COLO829 (cell line): Measurements from ENCODE around the gene MAPK10.
"Not testable (repeated sequence)": the region's sequence is repeated elsewhere in the genome, so short reads cannot be mapped to it uniquely, and the experiment has no call there.

Experiments
- DNase-seq: peaks from one replicate; pipeline ENCODE4 v3.0.0; 2012; ENCODE audit warnings: low spot score

The MAPK10 gene

DNA sequence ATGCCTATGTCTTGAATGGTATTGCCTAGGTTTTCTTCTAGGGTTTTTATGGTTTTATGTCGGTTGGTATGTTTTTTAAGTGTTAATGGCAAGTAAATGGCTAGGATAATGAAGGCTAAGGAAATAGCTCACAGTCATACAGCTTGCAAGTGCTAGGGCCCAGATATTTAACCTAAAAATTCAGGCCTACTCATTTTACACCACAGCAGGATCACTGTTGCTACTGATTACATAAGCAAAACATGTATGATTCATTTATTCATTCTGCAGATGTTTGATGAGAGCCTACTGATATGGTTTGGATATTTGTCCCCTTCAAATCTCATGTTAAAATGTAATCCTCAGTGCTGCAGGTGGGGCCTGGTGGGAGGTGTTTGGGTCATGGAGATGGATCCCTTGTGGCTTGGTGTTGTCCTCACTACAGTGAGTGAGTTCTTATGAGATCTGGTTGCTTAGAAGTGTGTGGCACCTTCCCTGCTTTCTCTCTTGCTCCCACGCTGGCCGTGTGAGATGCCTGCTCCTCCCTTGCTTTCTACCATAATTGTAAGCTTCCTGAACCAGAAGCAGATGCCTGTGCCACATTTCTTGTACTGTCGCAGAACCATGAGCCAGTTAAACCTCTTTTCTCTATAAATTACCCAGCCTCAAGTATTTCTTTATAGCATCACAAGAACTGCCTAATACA lies 175.5 kb downstream of the MAPK10 start:
- no peak for DNase-seq

DNA sequence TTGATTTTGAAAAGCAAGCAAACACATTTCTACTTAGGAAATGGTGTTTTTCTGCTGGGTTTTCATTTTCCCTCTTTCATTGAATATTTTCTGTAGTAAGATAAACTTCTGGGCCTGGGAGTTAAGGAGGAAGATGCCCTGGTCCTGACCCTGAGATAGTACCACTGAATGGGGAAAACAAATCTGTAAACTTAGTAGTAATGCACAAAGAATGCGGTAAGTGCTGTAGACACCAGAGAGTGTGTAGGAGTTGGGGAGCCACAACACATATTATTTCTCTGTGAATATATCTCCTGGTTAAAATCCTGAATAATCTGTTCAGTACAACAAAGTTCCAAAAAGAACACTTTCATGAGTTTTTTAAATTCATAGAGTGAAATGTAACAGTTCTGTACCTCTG lies 178.3 kb downstream of the MAPK10 start:
- DNase-seq, result peak; percentile 5

DNA sequence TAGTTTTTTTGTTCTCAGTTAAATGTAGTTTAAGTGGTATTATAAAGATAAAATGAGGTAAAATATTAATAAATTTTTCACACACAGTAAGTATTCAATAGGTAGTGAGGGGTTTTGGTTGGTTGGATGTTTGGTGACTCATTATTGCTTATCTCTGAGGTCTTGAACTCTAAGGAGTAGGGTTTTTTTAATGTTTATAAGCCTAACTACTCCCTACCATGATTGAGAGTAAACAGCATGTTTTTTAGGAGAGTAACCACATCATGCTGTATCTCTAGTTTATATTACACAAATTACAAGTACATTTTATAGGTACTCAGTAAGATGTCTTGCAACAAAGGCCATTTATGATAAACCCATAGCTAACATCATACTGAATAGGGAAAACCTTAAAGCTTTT lies 181.6 kb downstream of the MAPK10 start:
- no peak for DNase-seq

DNA sequence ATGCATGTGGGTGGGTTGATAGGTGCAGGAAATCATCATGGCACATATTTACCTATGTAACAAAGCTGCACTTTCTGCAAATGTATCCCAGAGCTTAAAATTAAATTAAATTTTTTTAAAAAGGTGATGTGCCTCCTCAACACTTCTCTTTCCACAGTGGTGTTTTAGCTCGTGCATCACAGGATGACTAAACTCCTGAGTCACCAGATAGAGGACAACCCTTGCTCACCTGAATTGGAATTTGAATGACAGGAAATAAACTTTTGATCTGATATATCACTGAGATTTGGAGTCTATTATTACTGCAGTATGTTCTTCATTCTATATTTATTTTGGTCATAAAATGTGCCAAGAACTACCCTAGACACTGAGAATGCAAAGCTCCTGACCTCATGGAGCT lies 185.3 kb downstream of the MAPK10 start:
- DNase-seq, result no peak

DNA sequence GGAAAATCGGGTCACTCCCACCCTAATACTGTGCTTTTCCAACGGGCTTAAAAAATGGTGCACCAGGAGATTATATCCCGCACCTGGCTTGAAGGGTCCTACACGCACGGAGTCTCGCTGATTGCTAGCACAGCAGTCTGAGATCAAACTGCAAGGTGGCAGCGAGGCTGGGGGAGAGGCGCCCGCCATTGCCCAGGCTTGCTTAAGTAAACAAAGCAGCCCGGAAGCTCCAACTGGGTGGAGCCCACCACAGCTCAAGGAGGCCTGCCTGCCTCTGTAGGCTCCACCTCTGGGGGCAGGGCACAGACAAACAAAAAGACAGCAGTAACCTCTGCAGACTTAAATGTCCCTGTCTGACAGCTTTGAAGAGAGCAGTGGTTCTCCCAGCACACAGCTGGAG lies 191.5 kb downstream of the MAPK10 start:
- DNase-seq, result not testable (repeated sequence)

DNA sequence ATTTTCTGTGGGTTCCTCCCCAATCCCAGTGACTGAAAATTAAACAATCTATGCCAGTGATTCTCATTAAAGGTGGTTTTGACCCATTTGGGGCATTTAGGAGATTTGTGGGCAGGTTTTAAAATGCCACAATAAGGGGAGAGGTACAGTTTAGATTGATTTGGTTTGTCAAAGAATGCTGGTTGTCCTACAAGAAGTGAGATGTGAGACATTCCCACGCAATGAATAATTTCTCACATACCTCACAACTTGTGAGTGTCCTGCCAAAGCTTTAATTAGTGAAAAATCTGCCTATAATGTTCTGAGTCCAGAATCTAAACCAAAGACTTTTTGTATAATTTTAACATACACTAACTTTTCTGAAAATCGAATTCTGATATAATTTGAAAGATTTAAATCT lies 199.4 kb downstream of the MAPK10 start:
- no peak for DNase-seq

DNA sequence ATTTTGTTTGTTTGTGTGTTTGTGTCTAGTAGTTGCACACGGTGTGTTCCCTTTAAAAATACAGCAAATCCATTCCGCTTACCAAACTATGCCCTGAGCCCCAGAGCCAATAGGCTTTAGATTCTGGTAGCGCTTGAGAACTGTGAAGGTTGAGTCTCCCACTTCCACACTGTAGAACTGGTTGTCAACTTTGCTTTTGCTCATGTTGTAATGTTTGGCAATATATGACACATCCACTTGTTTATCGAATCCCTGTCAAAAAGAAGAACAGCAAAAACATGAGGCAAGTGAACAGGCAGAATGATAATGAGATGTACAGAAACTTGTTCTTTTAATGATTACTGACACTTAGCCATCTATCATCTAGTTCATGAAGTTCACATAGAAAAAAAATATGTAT lies 200.6 kb downstream of the MAPK10 start:
- no peak for DNase-seq

DNA sequence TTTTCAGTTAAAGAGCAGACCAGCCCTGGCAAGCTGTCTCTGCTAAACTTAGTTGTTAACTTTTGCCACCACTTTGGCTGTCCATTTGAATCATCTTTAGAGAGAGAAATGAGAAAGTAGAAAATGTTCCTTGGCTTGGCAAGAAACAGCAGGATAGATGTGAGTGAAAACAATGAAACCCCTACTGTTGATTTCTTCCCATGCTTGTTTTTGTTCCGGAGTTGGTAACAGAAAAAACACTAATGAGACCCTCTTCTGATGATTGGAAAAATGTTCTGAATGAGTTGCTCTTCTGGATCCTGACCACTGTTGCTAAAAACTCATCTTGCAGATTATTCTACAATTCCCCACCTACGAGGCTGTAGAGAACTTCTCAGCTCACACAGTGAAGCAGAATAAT lies 203.3 kb downstream of the MAPK10 start:
- no peak for DNase-seq

DNA sequence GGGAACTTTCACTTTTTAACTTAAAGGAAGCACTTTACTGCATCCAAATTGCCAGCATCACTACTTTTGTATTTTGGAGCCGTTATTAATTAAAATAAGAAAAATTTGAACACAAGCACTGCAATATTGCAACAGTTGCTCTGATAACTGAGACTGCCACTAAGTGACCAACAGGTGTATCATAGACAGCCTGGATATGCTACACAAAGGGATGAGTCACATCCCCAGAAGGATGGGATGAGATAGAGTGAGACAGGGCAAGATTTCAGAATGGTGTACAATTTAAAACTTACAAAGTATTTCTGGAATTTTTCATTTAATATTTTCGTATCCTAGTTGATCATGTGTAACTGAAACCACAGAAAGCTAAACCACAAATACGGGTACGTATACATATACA lies 204.1 kb downstream of the MAPK10 start:
- no peak for DNase-seq

DNA sequence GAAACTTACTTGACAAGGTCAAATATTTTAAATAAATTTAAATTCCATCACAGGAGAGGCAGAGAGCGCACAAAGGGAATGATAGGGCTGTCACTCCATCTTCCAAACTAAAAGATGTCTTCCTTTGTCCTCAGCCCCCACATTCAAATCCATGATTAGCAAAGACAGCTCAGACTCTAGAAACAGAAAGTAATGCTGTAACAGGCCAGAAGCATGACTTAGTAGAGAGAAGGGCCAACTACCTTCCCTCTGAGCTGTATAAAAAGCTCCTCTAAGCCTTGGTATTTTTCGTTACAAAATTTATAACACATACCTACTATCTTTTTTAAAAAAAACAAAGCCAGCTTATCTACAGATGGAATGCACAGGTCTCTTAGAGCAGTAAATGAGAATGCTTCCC lies 207.4 kb downstream of the MAPK10 start:
- no peak for DNase-seq

DNA sequence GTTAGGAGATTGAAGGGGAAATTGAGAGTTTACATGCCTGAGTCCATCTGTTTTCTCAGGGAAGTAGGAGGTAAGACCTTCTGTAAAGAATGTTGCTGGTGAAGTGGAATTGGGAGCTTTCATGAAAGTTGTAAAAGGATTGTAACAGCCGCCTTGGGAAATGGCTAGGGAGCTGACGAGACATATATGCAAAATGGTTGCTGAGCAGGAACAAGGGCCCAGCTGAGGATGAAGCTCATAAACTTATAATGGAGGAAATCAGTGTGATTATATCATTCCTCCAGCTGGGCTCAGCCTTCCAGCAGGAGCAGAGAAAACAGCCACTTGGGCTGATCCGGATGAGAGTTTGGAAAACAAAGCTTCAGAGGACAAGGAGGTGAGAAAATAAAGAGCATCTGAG lies 208.7 kb downstream of the MAPK10 start:
- no peak for DNase-seq

DNA sequence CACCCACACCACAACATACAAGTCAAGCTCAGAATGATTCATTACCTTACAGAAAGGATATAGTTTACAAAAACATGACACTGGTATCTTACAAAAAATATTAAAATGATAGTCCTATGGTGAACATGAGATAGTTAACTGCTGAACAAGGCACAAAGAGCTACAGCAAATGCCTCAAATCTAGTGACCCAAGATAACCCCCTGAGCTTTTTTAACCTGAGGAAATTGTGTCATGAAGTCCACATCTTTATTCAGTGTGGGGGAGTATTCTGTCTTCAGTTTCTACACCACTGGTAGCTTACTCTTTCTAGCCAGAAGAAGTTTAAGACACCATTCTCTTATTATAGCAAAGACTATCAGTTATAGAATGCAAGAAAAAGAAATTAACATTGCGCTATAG lies 218.7 kb downstream of the MAPK10 start:
- DNase-seq, result no peak

DNA sequence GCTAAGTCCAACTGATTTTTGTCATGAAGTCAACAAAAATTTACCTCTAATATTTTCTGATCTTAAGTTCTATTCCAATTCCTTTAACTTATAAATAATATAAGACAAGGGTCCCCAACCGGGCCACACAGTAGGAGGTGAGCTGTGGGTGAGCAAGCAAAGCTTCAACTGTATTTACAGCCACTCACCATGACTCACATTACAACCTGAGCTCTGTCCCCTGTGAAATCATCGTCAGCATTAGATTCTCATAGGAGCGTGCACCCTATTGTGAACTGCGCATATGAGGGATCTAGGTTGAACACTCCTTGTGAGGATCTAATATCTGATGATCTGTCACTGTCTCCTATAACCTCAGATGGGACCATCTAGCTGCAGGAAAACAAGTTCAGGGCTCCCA lies 227.4 kb downstream of the MAPK10 start:
- no peak for DNase-seq

DNA sequence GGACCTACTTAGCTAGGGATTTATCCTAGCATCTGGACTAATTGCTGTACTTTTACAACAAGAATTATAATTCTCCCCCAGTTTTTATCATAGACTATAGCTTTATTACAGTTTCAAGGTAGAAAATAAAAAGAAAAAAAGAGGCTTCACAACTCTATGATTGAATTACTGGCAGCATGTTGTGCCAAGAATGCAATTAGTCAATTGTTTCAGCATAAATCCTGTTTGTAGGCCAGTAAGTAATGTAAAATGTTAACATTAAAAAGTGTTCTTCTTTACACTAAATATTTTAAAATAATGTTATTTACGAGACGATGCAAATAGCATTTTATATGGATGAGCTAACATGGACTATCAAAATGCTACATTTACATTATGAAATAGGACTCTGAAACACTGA lies 228.4 kb downstream of the MAPK10 start:
- no peak for DNase-seq

DNA sequence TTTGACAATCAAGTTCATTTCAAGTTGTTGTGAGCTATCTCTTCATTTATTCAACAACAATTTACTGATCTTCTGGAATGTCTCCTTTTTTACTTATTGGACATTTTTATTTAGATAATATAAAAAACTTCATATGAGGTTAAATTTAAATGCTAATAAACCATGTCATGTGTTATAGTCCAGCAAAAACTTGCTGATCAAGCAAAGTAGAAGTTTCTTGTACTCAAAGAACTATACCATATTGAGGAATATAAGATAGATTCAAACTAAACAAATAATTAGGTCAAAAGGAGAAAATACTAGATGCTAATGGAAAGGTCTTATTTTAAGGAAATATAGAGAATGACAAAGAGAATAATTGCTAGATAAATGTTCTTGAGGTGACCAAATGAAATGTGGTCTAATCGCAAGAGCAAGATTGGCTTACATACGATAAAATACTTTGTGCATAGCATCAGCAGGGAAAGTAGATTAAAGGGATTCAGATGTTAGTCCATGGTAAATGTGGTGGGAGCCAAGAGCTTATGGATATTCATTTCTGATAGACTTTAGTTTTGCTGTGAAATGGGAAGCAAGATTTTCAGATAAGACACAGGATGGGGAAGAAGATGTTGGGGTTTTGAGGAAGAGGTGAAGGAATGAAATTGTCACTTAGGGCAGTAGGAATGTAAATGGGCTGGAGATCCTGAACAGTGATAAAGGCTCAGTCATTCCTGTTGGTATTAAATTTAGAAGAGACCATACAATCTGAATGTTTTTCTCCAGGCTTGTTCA lies 229.5 kb downstream of the MAPK10 start:
- no peak for DNase-seq

DNA sequence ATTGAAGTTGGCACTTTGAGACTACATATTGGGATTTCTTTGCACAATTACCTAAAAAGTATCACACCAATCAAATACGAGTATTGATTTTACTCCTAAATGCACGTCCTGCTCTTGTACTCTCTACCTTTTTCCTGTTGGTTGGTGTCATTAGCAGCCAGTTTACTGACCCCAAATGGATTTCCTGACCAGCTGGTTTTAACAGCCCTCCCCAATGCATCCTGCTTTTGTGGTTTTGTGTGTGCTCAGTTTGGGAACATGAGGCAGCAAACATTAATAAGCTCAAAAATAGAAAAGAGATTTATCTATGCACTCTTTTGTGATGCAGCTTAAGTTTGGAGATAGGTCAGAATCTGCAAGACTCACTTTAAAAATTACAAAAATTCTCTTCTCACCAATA lies 230.3 kb downstream of the MAPK10 start:
- no peak for DNase-seq

DNA sequence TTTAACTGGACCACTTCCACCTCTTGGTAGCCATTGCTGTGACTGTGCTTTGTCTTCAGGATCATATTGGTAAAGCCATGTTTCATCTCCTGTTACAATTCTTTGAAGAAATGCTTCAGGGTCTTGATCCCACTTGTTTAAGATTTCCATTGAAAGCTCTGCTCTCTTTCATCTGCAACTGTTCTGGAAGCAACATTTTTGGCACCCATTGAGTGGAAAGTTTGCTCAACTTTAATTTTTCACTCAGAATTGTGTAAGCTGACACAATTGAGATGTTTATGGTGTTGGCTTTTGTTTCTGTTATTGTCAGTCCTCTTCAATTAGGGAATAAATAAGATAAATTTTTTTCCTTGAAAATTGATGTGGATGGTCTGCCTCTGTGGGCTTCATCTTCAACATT lies 237.4 kb downstream of the MAPK10 start:
- no peak for DNase-seq

DNA sequence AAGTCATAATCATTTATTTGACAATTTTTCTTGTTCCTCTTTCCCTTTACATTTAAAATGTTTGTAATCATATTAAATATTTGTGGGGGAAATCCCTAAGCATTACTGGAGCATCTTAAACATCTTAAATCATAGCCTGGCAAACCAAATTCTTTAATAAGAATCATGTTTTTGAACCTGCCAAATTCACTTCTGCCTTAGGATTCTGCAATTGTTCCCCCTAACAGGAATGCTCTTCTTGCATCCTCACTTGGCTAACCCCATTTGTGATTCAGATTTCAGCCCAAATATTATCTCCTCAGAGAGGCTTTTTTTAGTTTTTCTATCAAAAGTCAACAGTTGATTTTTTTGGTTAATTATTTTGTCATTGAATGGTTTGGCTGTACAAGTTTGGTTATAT lies 241.1 kb downstream of the MAPK10 start:
- DNase-seq, result no peak

DNA sequence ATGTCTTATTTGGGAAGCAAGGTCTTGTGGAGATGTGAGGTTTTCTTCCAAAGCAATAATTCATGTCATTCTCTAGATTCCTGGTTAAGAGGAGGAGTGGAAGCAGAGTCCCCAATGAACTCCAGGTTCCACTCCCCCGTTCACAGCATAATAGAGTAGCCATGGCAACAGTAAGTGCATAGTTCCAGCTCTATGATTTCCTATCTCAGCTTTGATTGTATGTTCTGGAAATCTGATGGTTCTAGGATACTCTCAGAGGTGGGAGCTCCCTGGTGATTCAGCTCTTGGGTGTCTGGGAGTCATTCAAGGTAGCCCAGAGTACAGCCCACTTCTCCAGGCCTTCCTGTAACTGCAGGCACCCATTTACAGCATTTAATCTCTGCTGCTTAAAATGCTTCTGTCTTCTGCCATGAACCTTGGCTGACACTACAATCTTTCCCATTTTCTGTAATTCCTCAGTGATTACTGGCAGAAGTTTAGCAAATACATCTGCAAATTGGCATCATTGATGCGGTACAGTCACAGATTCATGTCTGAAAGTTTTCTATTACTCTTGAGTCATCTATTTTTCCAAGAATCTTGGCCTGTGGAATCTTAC lies 242.0 kb downstream of the MAPK10 start:
- no peak for DNase-seq

DNA sequence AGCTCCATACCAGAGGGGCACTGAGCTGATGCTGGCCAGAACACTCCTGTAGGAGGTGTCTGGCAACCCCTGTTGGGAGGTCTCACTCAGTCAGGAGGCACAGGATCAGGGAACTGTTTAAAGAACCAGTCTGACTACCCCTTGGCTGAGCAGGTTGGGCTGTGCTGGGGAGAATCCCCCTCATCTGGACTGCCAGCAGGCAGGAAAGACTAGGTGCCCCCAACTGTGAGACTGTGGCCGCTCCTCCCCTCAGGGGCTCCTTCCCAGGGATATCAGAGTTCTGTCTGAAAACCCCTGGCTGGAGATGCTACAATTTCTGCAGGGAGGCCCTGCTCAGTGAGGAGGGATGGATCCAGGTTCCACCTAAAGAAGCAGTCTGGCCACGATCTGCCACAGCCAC lies 245.3 kb downstream of the MAPK10 start:
- DNase-seq, result no peak

DNA sequence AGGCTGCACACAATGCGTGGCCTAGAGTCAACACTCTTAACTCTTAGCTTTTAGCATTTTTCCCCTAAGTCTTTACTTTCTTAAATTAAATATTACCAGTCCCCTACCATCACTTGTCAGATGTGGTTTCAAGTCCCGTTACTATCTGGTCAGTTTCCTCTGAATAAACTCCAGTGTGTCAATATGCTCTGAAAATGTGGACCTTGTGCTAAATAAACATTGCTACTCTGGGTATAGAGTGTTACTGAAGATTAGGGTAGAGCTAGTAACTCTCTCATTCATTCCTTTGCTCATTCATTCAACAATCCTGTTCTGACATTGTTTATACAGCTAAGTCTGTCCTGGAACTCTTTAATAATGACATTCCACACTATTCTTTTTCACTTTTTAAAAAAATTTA lies 251.0 kb downstream of the MAPK10 start:
- DNase-seq, result no peak

DNA sequence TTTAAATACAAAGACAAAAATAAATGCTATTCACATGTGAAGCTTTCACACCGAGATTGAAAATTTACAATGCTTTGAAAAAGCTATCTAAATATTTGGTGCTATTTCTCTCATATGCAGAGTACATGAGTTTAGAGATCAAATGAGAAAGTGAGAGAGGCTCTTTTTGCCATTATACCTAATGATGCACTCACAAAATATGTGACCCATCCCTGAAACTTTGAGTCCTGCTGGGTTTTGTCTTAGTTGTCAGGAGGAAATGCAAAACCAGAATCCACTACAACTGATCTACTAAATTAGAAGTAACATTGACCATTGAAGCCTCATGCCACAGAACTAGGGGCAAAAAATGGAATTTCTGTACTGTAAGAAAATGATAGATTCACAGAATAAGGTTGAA lies 251.7 kb downstream of the MAPK10 start:
- no peak for DNase-seq

DNA sequence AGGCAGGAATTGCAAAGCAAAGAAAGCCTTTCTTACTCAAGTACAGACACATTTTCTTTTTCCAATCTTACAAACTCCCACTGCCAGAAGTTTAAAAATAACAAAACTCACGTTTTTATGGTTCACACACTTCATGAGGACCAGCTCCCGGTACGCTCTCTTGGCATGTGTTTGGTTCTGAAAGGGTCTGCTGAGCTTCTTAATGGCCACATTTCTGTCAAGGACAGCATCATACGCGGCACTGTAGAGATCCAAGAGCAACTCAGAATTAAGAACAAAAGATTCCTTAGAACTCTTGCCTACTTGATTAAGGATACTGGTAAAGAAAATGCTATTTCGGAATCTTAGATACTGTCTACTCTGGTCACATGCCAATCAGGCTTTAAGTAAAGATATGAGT lies 252.7 kb downstream of the MAPK10 start:
- no peak for DNase-seq

DNA sequence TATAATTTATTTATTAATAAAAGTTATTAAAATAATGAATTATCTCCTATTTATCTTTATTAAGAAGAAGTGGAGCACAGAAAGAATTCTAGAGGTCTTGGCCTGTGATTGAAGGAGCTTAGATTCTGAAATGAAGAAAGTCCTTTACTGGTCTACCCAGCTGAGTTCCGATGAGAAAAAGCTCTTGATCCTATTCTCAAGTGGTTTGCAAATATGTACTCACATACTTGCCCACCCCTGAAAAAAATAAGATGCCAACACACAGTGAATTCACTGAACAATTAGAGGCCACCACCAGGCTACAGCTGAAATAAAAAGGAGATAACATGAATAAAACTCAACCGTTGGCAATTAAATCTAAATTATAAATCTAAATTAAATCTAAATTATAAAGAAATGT lies 253.4 kb downstream of the MAPK10 start:
- DNase-seq, result no peak
